Measurements from ENCODE around the gene MT1A. TPM values are rescaled to one million over a fixed set of nuclear protein-coding genes. Genes with fewer than 3 reads are reported as not detected.
"Not testable (repeated sequence)": the region's sequence is repeated elsewhere in the genome, so short reads cannot be mapped to it uniquely, and the experiment has no call there.

MT1A gene
- total and polyA plus RNA-seq, 10 of the 15 experiments (the other 5 are each of a cell fraction or from before 2014, with no cell fraction given) = not detected

DNA sequence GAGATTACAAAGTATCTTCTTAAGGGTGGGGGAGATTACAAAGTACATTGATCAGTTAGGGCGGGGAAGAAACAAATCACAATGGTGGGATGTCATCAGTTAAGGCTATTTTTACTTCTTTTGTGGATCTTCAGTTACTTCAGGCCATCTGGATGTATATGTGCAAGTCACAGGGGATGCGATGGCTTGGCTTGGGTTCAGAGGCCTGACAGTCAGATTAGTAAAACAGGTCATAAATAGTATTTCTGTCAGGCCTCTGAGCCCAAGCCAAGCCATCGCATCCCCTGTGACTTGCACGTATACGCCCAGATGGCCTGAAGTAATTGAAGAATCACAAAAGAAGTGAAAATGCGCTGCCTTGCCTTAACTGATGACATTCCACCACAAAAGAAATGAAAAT is 36.1 kb downstream of the MT1A start:
- 64% methylated on average over 6 of the region's 6 CpGs for whole genome bisulfite sequencing (ENCODE audit: insufficient coverage, insufficient replicate concordance, low lambda C conversion rate, missing lambda C conversion rate)
- H3K79me2 ChIP-seq (ENCODE audit: control insufficient read depth, insufficient read depth, low read length); in situ Hi-C loops (cut with MboI); H3K27ac ChIP-seq (ENCODE audit: control insufficient read depth, insufficient read depth); H3K36me3 ChIP-seq (ENCODE audit: control insufficient read depth in 2 of 2, insufficient read depth in 2 of 2, low read length in 1 of 2); POLR2A ChIA-PET; BruUV-seq (replicated peaks); H3K9ac ChIP-seq (ENCODE audit: control insufficient read depth, insufficient read depth, low read length); H3K4me2 ChIP-seq (ENCODE audit: control insufficient read depth, insufficient read depth); FAIRE-seq; H2AFZ ChIP-seq (ENCODE audit: control insufficient read depth, low read depth, low read length); H3K4me1 ChIP-seq (ENCODE audit: control insufficient read depth, insufficient read depth, low read length); DNase-seq (ENCODE audit: low read depth, low spot score); H3K9me3 ChIP-seq (replicated peaks; ENCODE audit: control insufficient read depth, insufficient read depth, low read length); H3K4me3 ChIP-seq; ATAC-seq; H4K20me1 ChIP-seq (ENCODE audit: control insufficient read depth, insufficient read depth): not testable (repeated sequence)
- intact Hi-C loops (cut with micrococcal nuclease; ENCODE audit: unreplicated experiment) = loop anchor here (1.0 kb wide), 1 partner anchor 28 kb away; no protein-coding TSS in a partner anchor
- ChIA-PET CTCF (interaction anchor here (2.6 kb wide), 1 partner anchor 27 kb away, joined by 28 read pairs; no protein-coding TSS in a partner anchor), SMC1A (ENCODE audit: uncharacterized antibody, unreplicated experiment) (interaction anchor here (1.2 to 1.5 kb wide), 2 partner anchors 9 to 28 kb away, joined by 3 to 7 read pairs; no protein-coding TSS in a partner anchor), RAD21 (ENCODE audit: unreplicated experiment) (interaction anchor here (1.1 to 2.1 kb wide), 2 partner anchors 8 to 27 kb away, joined by 3 to 10 read pairs; partner anchors contain the start of gene MT1X)
- H3K27me3 ChIP-seq (replicated peaks in 1 of 2; ENCODE audit: control insufficient read depth in 2 of 2, insufficient read depth in 2 of 2, low read length in 1 of 2) = peaks cover 9 to 11% of the 10 kb centered on the region in 2 experiments

DNA sequence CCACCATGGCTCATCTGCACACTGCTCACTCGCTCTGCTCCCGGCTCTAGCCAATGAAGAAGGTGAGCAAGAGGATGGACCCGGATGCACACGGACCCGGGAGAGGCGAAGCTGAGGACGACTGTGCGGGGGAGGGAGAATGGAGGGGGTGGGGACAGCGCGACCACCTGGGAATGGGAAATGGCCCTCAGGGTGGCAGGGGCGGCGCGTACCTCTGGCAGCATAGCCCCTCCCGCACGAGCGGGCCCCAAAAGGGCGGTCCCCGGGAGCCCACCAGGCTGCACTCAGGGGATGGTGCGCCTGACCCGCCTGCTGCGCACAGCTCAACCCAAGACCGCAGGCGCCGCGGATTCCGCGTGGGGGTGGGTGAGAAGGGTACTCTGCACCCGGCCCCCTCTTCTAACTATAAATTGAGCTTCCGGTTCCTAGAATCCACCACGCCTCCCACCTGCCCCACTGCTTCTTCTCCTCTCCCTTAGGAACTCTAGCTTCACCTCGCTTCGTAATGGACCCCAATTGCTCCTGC is 37.3 kb downstream of the MT1A start:
- POLR2A ChIA-PET = no interaction called here
- Histone ChIP-seq H3K4me3 (no peak overlapping the region), H3K27ac (ENCODE audit: control insufficient read depth, insufficient read depth) (no peak overlapping the region)

More for the DNA sequence above, 37.3 kb downstream of the MT1A start:
- TF ChIP-seq EED (IDR thresholded peaks at IDR 0.05; ENCODE audit: low read depth) (no peak), STAT3 (IDR thresholded peaks at IDR 0.05; ENCODE audit: low read depth, low read length) (no peak), KLF5 (IDR thresholded peaks at IDR 0.05; ENCODE audit: partially characterized antibody) (no peak), BCL11A (IDR thresholded peaks at IDR 0.05; ENCODE audit: low read depth, low read length) (no peak), LARP7 (IDR thresholded peaks at IDR 0.05) (0 out of 2 replicates have a peak, but pooled peaks have one; percentile 53), MYB (IDR thresholded peaks at IDR 0.05; ENCODE audit: borderline replicate concordance, low read depth, low read length) (no peak), BHLHE40 (IDR thresholded peaks at IDR 0.05; ENCODE audit: borderline replicate concordance in 1 of 2, low read depth in 2 of 2, low read length in 1 of 2) (0 out of 4 replicates have a peak, but pooled peaks of 1 of the 2 experiments have one; percentile 26), ESRRA (IDR thresholded peaks at IDR 0.05; ENCODE audit: low read length) (no peak), ZNF622 (IDR thresholded peaks at IDR 0.05) (no peak)
- TF ChIP-seq, protein P1, sequence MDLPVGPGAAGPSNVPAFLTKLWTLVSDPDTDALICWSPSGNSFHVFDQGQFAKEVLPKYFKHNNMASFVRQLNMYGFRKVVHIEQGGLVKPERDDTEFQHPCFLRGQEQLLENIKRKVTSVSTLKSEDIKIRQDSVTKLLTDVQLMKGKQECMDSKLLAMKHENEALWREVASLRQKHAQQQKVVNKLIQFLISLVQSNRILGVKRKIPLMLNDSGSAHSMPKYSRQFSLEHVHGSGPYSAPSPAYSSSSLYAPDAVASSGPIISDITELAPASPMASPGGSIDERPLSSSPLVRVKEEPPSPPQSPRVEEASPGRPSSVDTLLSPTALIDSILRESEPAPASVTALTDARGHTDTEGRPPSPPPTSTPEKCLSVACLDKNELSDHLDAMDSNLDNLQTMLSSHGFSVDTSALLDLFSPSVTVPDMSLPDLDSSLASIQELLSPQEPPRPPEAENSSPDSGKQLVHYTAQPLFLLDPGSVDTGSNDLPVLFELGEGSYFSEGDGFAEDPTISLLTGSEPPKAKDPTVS (IDR thresholded peaks at IDR 0.05; ENCODE audit: low read depth, low read length) = no peak
- TF ChIP-seq, protein P2, sequence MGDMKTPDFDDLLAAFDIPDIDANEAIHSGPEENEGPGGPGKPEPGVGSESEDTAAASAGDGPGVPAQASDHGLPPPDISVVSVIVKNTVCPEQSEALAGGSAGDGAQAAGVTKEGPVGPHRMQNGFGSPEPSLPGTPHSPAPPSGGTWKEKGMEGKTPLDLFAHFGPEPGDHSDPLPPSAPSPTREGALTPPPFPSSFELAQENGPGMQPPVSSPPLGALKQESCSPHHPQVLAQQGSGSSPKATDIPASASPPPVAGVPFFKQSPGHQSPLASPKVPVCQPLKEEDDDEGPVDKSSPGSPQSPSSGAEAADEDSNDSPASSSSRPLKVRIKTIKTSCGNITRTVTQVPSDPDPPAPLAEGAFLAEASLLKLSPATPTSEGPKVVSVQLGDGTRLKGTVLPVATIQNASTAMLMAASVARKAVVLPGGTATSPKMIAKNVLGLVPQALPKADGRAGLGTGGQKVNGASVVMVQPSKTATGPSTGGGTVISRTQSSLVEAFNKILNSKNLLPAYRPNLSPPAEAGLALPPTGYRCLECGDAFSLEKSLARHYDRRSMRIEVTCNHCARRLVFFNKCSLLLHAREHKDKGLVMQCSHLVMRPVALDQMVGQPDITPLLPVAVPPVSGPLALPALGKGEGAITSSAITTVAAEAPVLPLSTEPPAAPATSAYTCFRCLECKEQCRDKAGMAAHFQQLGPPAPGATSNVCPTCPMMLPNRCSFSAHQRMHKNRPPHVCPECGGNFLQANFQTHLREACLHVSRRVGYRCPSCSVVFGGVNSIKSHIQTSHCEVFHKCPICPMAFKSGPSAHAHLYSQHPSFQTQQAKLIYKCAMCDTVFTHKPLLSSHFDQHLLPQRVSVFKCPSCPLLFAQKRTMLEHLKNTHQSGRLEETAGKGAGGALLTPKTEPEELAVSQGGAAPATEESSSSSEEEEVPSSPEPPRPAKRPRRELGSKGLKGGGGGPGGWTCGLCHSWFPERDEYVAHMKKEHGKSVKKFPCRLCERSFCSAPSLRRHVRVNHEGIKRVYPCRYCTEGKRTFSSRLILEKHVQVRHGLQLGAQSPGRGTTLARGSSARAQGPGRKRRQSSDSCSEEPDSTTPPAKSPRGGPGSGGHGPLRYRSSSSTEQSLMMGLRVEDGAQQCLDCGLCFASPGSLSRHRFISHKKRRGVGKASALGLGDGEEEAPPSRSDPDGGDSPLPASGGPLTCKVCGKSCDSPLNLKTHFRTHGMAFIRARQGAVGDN (IDR thresholded peaks at IDR 0.05) = no peak
- no TSS peak for BruUV-seq (replicated peaks)
- H3K79me2 ChIP-seq (ENCODE audit: control insufficient read depth, insufficient read depth, low read length) = no peaks in the 10 kb centered on the region
- 26% methylated on average over 27 of the region's 32 CpGs for WGBS (ENCODE audit: insufficient coverage, insufficient replicate concordance, low lambda C conversion rate, missing lambda C conversion rate)
- intact Hi-C loops (cut with micrococcal nuclease; ENCODE audit: unreplicated experiment) (no loop called here), in situ Hi-C loops (cut with MboI) (loop anchor here (25.0 kb wide), 1 partner anchor 738 kb away; no protein-coding TSS in a partner anchor)
- no peak for DNase-seq (ENCODE audit: low read depth, low spot score)
- no peaks in the 10 kb centered on the region for H3K4me1 ChIP-seq (ENCODE audit: control insufficient read depth, insufficient read depth, low read length)
- ChIA-PET SMC1A (ENCODE audit: uncharacterized antibody, unreplicated experiment) (interaction anchor here (0.7 to 1.8 kb wide), 4 partner anchors 22 to 267 kb away, joined by 3 to 8 read pairs (median 3); no protein-coding TSS in a partner anchor), RAD21 (ENCODE audit: unreplicated experiment) (interaction anchor here (1.1 to 2.1 kb wide), 3 partner anchors 26 to 71 kb away, joined by 3 to 10 read pairs (median 6); partner anchors contain the start of gene MT2A), CTCF (interaction anchor here (1.1 to 2.7 kb wide), 2 partner anchors 26 to 101 kb away, joined by 3 to 15 read pairs; no protein-coding TSS in a partner anchor)
- no peaks in the 10 kb centered on the region for H3K36me3 ChIP-seq (ENCODE audit: control insufficient read depth in 2 of 2, insufficient read depth in 2 of 2, low read length in 1 of 2)
- H3K4me2 ChIP-seq (ENCODE audit: control insufficient read depth, insufficient read depth) = peak overlapping the region; percentile 48
- H3K9ac ChIP-seq (ENCODE audit: control insufficient read depth, insufficient read depth, low read length) = no peak overlapping the region
- H3K27me3 ChIP-seq (replicated peaks in 1 of 2; ENCODE audit: control insufficient read depth in 2 of 2, insufficient read depth in 2 of 2, low read length in 1 of 2) = peaks cover under 1 to 4% of the 10 kb centered on the region in 2 experiments; a peak in 3 of 4 replicates
- H4K20me1 ChIP-seq (ENCODE audit: control insufficient read depth, insufficient read depth) = no peaks in the 10 kb centered on the region
- no peaks in the 10 kb centered on the region for H3K9me3 ChIP-seq (replicated peaks; ENCODE audit: control insufficient read depth, insufficient read depth, low read length)
- FAIRE-seq = no peak
- peak overlapping the region; percentile 47; the same call in 1 of the 2 replicates for H2AFZ ChIP-seq (ENCODE audit: control insufficient read depth, low read depth, low read length)
- ATAC-seq = peak; percentile 75

Data from GM12878 (cell line).